Keratinocyte (primary cell): Measurements from ENCODE around the gene TMEM238. TPM values are rescaled to one million over a fixed set of nuclear protein-coding genes. Genes with fewer than 3 reads are reported as not detected.

Source experiments
- DNase-seq: peaks from one replicate; pipeline ENCODE4 v3.0.0-alpha.2; 2011; ENCODE audit warnings: low read depth, missing footprints, low spot score
- FAIRE-seq: peaks from 2 replicates; lab custom pipeline; 2011; peaks lifted over from hg19 to GRCh38; lab: Jason Lieb, UNC
- H2AFZ ChIP-seq: 2 replicates; pipeline ENCODE4 v1.6.0; 2012; ENCODE audit warnings: low read length, control low read depth, inconsistent platforms; ENCODE audit not compliant: control insufficient read depth
- H3K27ac ChIP-seq: 2 replicates; pipeline ENCODE4 v1.5.1; 2011; ENCODE audit warnings: low read length; ENCODE audit not compliant: control insufficient read depth, insufficient read depth
- H3K27me3 ChIP-seq: 3 replicates; pipeline ENCODE4 v1.6.0; 2011; ENCODE audit warnings: low read length; ENCODE audit not compliant: control insufficient read depth, insufficient read depth; ENCODE audit errors: extremely low read depth
- H3K36me3 ChIP-seq, 2 experiments: 2 replicates in 1 of 2; 3 replicates in 1 of 2; pipeline ENCODE4 v1.5.1; 2011; ENCODE audit warnings: low read length in 2 of 2, mild to moderate bottlenecking in 1 of 2; ENCODE audit not compliant: control insufficient read depth in 2 of 2, insufficient read depth in 2 of 2; ENCODE audit errors: extremely low read depth in 1 of 2
- H3K4me1 ChIP-seq: 3 replicates; pipeline ENCODE4 v1.5.1; 2011; ENCODE audit warnings: low read length; ENCODE audit not compliant: control insufficient read depth, insufficient read depth; ENCODE audit errors: extremely low read depth
- H3K4me2 ChIP-seq: 3 replicates; pipeline ENCODE4 v1.6.0; 2011; ENCODE audit warnings: low read depth, low read length; ENCODE audit not compliant: control insufficient read depth, insufficient read depth; ENCODE audit errors: extremely low read depth
- H3K4me3 ChIP-seq, 3 experiments: fragments of 200-600 bp in 1 of 3; sonication (generic) in 1 of 3; 2 replicates in 2 of 3; 3 replicates in 1 of 3; pipeline ENCODE4 v1.5.1; 2011 to 2016; ENCODE audit warnings: low read length in 3 of 3, mild to moderate bottlenecking in 3 of 3, control low read depth in 2 of 3, inconsistent platforms in 1 of 3, low read depth in 1 of 3, mixed read lengths in 1 of 3, mixed run types in 1 of 3, moderate library complexity in 1 of 3; ENCODE audit not compliant: control insufficient read depth in 2 of 3, insufficient read depth in 2 of 3; ENCODE audit errors: extremely low read depth in 1 of 3
- H3K79me2 ChIP-seq: 2 replicates; pipeline ENCODE4 v1.6.0; 2012; ENCODE audit warnings: low read length; ENCODE audit not compliant: control insufficient read depth, insufficient read depth
- H3K9ac ChIP-seq: 3 replicates; pipeline ENCODE4 v1.6.0; 2011; ENCODE audit warnings: low read length; ENCODE audit not compliant: control insufficient read depth, insufficient read depth; ENCODE audit errors: extremely low read depth
- H3K9me1 ChIP-seq: 3 replicates; pipeline ENCODE4 v1.6.0; 2011; ENCODE audit warnings: low read length; ENCODE audit not compliant: control insufficient read depth, insufficient read depth; ENCODE audit errors: extremely low read depth
- H3K9me3 ChIP-seq: 2 replicates; pipeline ENCODE4 v1.5.1; 2012; ENCODE audit warnings: low read depth, low read length; ENCODE audit not compliant: control insufficient read depth
- H4K20me1 ChIP-seq: 3 replicates; pipeline ENCODE4 v1.6.0; 2011; ENCODE audit warnings: low read length; ENCODE audit not compliant: control insufficient read depth, insufficient read depth; ENCODE audit errors: extremely low read depth
- EZH2 ChIP-seq: IDR thresholded peaks from one replicate; pipeline ENCODE4 v1.6.1; 2012; ENCODE audit warnings: inconsistent platforms, mild to moderate bottlenecking, low read length, moderate library complexity
- dilution Hi-C: fragments of 300-500 bp; cut with MboI; formaldehyde crosslinking; loops from one replicate; pipeline ENCODE4 v1.7.0; 2020; ENCODE audit warnings: low sequenced_read_pairs; ENCODE audit not compliant: extremely low pct_ligation_motif_present
- polyA plus RNA-seq, 5 experiments: library from polyadenylated mRNA; depleted of rRNA in 3 of 5; stranded (reverse) in 3 of 5; stranded (forward) in 1 of 5; unstranded in 1 of 5; fragments of >200 nt; gene quantifications; 1 replicate in 1 of 5; 2 replicates in 3 of 5; 3 replicates in 1 of 5; pipeline versions ENCODE4 v1.2.1 to v1.2.3, GENCODE V29; 2011 to 2012; ENCODE audit warnings: missing spikeins in 2 of 5, low read depth in 1 of 5, low replicate concordance in 1 of 5
- TF ChIP-seq, protein P1 (sequence below), 3 experiments: IDR thresholded peaks in 1 of 3; conservative IDR thresholded peaks in 1 of 3; optimal IDR thresholded peaks in 1 of 3; 2 replicates in 2 of 3; 3 replicates in 1 of 3; pipeline versions ENCODE3 to v1.5.1; 2011; ENCODE audit warnings: low read length in 3 of 3, mild to moderate bottlenecking in 3 of 3, moderate library complexity in 2 of 3, control low read depth in 1 of 3, inconsistent platforms in 1 of 3; ENCODE audit not compliant: insufficient read depth in 2 of 3; ENCODE audit errors: extremely low read depth in 1 of 3

Gene TMEM238
- polyA plus RNA-seq, 1 donor (not counting 4 experiments of a cell fraction or from before 2014, with no cell fraction given): 0.24 TPM

DNA sequence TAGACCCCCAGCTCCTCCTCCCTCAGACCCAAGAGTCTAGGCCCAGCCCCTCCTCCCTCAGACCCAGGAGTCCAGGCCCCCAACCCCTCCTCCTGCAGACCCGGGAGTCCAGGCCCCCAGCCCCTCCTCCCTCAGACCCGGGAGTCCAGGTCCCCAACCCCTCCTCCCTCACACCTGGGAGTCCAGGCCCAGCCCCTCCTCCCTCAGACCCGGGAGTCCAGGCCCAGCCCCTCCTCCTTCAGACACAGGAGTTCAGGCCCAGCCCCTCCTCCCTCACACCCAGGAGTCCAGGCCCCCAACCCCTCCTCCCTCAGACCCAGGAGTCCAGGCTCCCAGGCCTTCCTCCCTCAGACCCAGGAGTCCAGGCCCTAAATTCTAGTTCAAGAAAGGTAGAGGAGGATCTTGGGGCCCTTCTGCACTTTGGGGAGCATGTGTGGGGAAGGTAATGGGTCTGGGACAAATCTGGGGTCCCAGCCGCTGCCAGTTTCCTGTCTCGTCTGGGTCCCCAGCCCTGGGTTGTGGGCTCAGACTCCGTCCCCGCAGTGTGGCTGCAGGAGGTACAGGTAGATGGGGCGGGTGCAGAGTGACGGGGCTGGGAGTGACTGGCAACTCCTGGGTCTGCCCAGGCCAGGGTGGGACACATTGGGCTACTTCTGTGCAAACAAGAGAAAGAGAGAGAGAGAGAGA is 10.6 kb downstream of the TMEM238 start:
- Histone ChIP-seq H4K20me1 (no peaks in the 10 kb centered on the region), H3K9me1 (no peaks in the 10 kb centered on the region), H3K27me3 (peaks cover 15% of the 10 kb centered on the region), H3K27ac (no peak overlapping the region), H2AFZ (no peak overlapping the region), H3K9me3 (no peaks in the 10 kb centered on the region), H3K36me3 (no peaks in the 10 kb centered on the region), H3K79me2 (no peaks in the 10 kb centered on the region), H3K4me1 (peaks cover 15% of the 10 kb centered on the region), H3K4me3 (no peak overlapping the region), H3K9ac (no peak overlapping the region), H3K4me2 (no peak overlapping the region)
- DNase-seq (no peak), FAIRE-seq (no peak)
- no peak for TF ChIP-seq EZH2
- TF ChIP-seq, protein P1, sequence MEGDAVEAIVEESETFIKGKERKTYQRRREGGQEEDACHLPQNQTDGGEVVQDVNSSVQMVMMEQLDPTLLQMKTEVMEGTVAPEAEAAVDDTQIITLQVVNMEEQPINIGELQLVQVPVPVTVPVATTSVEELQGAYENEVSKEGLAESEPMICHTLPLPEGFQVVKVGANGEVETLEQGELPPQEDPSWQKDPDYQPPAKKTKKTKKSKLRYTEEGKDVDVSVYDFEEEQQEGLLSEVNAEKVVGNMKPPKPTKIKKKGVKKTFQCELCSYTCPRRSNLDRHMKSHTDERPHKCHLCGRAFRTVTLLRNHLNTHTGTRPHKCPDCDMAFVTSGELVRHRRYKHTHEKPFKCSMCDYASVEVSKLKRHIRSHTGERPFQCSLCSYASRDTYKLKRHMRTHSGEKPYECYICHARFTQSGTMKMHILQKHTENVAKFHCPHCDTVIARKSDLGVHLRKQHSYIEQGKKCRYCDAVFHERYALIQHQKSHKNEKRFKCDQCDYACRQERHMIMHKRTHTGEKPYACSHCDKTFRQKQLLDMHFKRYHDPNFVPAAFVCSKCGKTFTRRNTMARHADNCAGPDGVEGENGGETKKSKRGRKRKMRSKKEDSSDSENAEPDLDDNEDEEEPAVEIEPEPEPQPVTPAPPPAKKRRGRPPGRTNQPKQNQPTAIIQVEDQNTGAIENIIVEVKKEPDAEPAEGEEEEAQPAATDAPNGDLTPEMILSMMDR (optimal IDR thresholded peaks at IDR 0.05 in 1 of 3, IDR thresholded peaks at IDR 0.05 in 1 of 3, conservative IDR thresholded peaks at IDR 0.05 in 1 of 3; ENCODE audit: extremely low read depth in 1 of 3, insufficient read depth in 2 of 3, low read length in 3 of 3): no peak
- dilution Hi-C loops: no loop called here

GRCh38 chr19:55372316-55373081 is 11.6 kb downstream of the TMEM238 start:
- DNase-seq: no peak
- Histone ChIP-seq H3K27ac (no peak overlapping the region), H3K9ac (no peak overlapping the region), H3K4me3 (no peak overlapping the region), H3K27me3 (peaks cover 15% of the 10 kb centered on the region), H3K9me3 (no peaks in the 10 kb centered on the region), H2AFZ (no peak overlapping the region), H3K4me1 (peaks cover 15% of the 10 kb centered on the region), H4K20me1 (no peaks in the 10 kb centered on the region), H3K36me3 (no peaks in the 10 kb centered on the region), H3K79me2 (no peaks in the 10 kb centered on the region), H3K9me1 (no peaks in the 10 kb centered on the region), H3K4me2 (no peak overlapping the region)
- FAIRE-seq: no peak
- dilution Hi-C loops: no loop called here
- TF ChIP-seq EZH2: no peak
- TF ChIP-seq, protein P1 (optimal IDR thresholded peaks at IDR 0.05 in 1 of 3, IDR thresholded peaks at IDR 0.05 in 1 of 3, conservative IDR thresholded peaks at IDR 0.05 in 1 of 3; ENCODE audit: extremely low read depth in 1 of 3, insufficient read depth in 2 of 3, low read length in 3 of 3): no peak
